ENCODE results near the gene PLEKHN1.

- TF ChIP-seq EZH2phosphoT487 (IDR thresholded peaks at IDR 0.05; ENCODE audit: insufficient read depth, low read depth) = no peak
- TF ChIP-seq EZH2 (IDR thresholded peaks at IDR 0.05; ENCODE audit: insufficient read depth, poor library complexity, severe bottlenecking) = no peak
Observed at GRCh38 chr1:961132-961669, 5.1 kb upstream of the PLEKHN1 start.
